ENCODE data around the gene TNS3. TPM values are rescaled to one million over a fixed set of nuclear protein-coding genes. Genes with fewer than 3 reads are reported as not detected.

TNS3 gene
- total RNA-seq (2022; extraction: Qiagen RNA extraction) = 64.0 to 74.2 TPM (median 71.0 TPM) in 5 replicates

GRCh38 chr7:47581804-47582763 is at the start of gene TNS3:
Gene TNS3 (minus strand): TSS chr7:47582111. CDS start chr7:47439636, 142,475 bp downstream.

